HCT116 (cell line): Measurements from ENCODE around the gene NUMA1. TPM values are rescaled to one million over a fixed set of nuclear protein-coding genes. Genes with fewer than 3 reads are reported as not detected.

ENCODE experiments used
- ATAC-seq: fragments of 200-7000 bp; cut with Tn5 transposase; 2 replicates; pipeline ENCODE4 v1.9.1; 2020; ENCODE audit warnings: mild to moderate bottlenecking, moderate library complexity
- BruUV-seq: library from RNA; stranded (reverse); fragments of 400-500 nt; replicated peaks from 2 replicates; lab custom pipeline; 2021; lab: Mats Ljungman, UMichigan
- CTCF ChIA-PET: fragments of 300-600 bp; sonication (Branson Sonifier 250); formaldehyde crosslinking; loops from one replicate; lab custom pipeline; 2021; ENCODE audit warnings: antibody characterized with exemption; lab: Charles Lee
- POLR2A ChIA-PET: fragments of 300-600, 350-600 bp; sonication (Branson Sonifier 250); formaldehyde crosslinking; loops from one replicate; lab custom pipeline; 2021; ENCODE audit warnings: antibody characterized with exemption; lab: Charles Lee
- RAD21 ChIA-PET, 2 experiments: fragments of 300-600 bp; sonication (Branson Sonifier 250); formaldehyde crosslinking; loops; one replicate each; lab custom pipeline; 2023; ENCODE audit warnings: low total read pairs in 2 of 2; ENCODE audit not compliant: uncharacterized antibody in 2 of 2, unreplicated experiment in 2 of 2, low non-redundant PET in 1 of 2; lab: Charles Lee
- DNase-seq: peaks from one replicate; pipeline ENCODE4 v3.0.0-alpha.2; 2010; ENCODE audit warnings: low read depth, low spot score
- H2AFZ ChIP-seq: fragments of 200-600 bp; shearing (Covaris generic), sonication (generic); 2 replicates; pipeline ENCODE4 v1.6.1; 2017; ENCODE audit warnings: low read depth, mixed run types, mixed read lengths, antibody characterized with exemption, low read length; ENCODE audit not compliant: poor library complexity, severe bottlenecking
- H3K27ac ChIP-seq: 2 replicates; pipeline ENCODE4 v1.5.1; 2012; ENCODE audit warnings: low read depth, low read length
- H3K27me3 ChIP-seq: fragments of 200-600 bp; sonication (generic); 2 replicates; pipeline ENCODE4 v1.6.1; 2016; ENCODE audit warnings: mixed run types, low read length, mixed read lengths; ENCODE audit not compliant: insufficient read depth
- H3K36me3 ChIP-seq, 2 experiments: fragments of 200-500 bp in 1 of 2; fragments of 200-600 bp in 1 of 2; sonication (Bioruptor generic) in 1 of 2; sonication (generic) in 1 of 2; 2 replicates each; pipeline versions ENCODE4 v1.5.1 to v1.6.1; 2014 to 2016; ENCODE audit warnings: low read length in 2 of 2, inconsistent platforms in 1 of 2, mixed read lengths in 1 of 2, mixed run types in 1 of 2; ENCODE audit not compliant: insufficient read depth in 2 of 2, control insufficient read depth in 1 of 2
- H3K4me1 ChIP-seq, 2 experiments: fragments of 200-600 bp in 1 of 2; sonication (generic) in 1 of 2; 2 replicates each; pipeline versions ENCODE4 v1.5.1 to v1.6.1; 2012 to 2017; ENCODE audit warnings: low read length in 2 of 2, inconsistent platforms in 1 of 2, mild to moderate bottlenecking in 1 of 2, mixed read lengths in 1 of 2, mixed run types in 1 of 2, moderate library complexity in 1 of 2; ENCODE audit not compliant: insufficient read depth in 2 of 2, control insufficient read depth in 1 of 2
- H3K4me2 ChIP-seq: fragments of 200-600 bp; sonication (generic); 2 replicates; pipeline ENCODE4 v1.6.1; 2017; ENCODE audit warnings: mixed run types, low read length, mixed read lengths
- H3K4me3 ChIP-seq, 2 experiments: fragments of 200-600 bp in 1 of 2; sonication (generic) in 1 of 2; replicated peaks in 1 of 2; 2 replicates each; pipeline ENCODE4 v1.5.1; 2011 to 2016; ENCODE audit warnings: low read length in 2 of 2, control low read depth in 1 of 2, low read depth in 1 of 2, mild to moderate bottlenecking in 1 of 2, mixed read lengths in 1 of 2, mixed run types in 1 of 2
- H3K79me2 ChIP-seq: fragments of 200-600 bp; sonication (generic); 2 replicates; pipeline ENCODE4 v1.6.1; 2017; ENCODE audit warnings: mild to moderate bottlenecking, mixed run types, low read length, moderate library complexity, mixed read lengths; ENCODE audit not compliant: insufficient read depth
- H3K9ac ChIP-seq: fragments of 200-600 bp; sonication (generic); 2 replicates; pipeline ENCODE4 v1.6.1; 2016; ENCODE audit warnings: low read length, mixed read lengths
- H3K9me2 ChIP-seq: fragments of 200-600 bp; sonication (generic), shearing (Covaris generic); 2 replicates; pipeline ENCODE4 v1.6.1; 2017; ENCODE audit warnings: mixed run types, mild to moderate bottlenecking, moderate library complexity; ENCODE audit not compliant: insufficient read depth
- H3K9me3 ChIP-seq, 2 experiments: fragments of 200-500 bp in 1 of 2; fragments of 200-600 bp in 1 of 2; sonication (Bioruptor generic) in 1 of 2; sonication (generic) in 1 of 2; 2 replicates each; pipeline ENCODE4 v1.6.1; 2014 to 2017; ENCODE audit warnings: low read length in 2 of 2, mixed read lengths in 2 of 2, inconsistent platforms in 1 of 2, low read depth in 1 of 2, mild to moderate bottlenecking in 1 of 2, mixed run types in 1 of 2, moderate library complexity in 1 of 2; ENCODE audit not compliant: control insufficient read depth in 1 of 2, insufficient read depth in 1 of 2
- H4K20me1 ChIP-seq: fragments of 200-600 bp; sonication (generic), shearing (Covaris generic); 2 replicates; pipeline ENCODE4 v1.6.1; 2017; ENCODE audit warnings: mixed run types, mild to moderate bottlenecking, moderate library complexity; ENCODE audit not compliant: insufficient read depth
- CBX3 ChIP-seq: IDR thresholded peaks from 2 replicates; pipeline ENCODE4 v1.6.1; 2012; ENCODE audit warnings: low read depth
- CEBPB ChIP-seq: IDR thresholded peaks from 2 replicates; pipeline ENCODE4 v1.6.1; 2012; ENCODE audit warnings: low read depth
- CTCF ChIP-seq, 3 experiments: fragments of 200-600 bp in 1 of 3; sonication (generic) in 1 of 3; IDR thresholded peaks in 2 of 3; conservative IDR thresholded peaks in 1 of 3; 2 replicates each; pipeline ENCODE4 v1.5.1; 2012 to 2017; ENCODE audit warnings: low read depth in 2 of 3, low read length in 2 of 3, antibody characterized with exemption in 1 of 3, borderline replicate concordance in 1 of 3, control low read depth in 1 of 3, mild to moderate bottlenecking in 1 of 3, mixed read lengths in 1 of 3, mixed run types in 1 of 3, moderate library complexity in 1 of 3; ENCODE audit not compliant: insufficient read depth in 1 of 3
- SIN3A ChIP-seq: IDR thresholded peaks from 2 replicates; pipeline ENCODE4 v1.6.1; 2012; ENCODE audit warnings: low read depth
- SP1 ChIP-seq: IDR thresholded peaks from 2 replicates; pipeline ENCODE4 v1.6.1; 2012; ENCODE audit warnings: low read depth
- SRF ChIP-seq: IDR thresholded peaks from 2 replicates; pipeline ENCODE4 v1.6.1; 2012; ENCODE audit warnings: low read depth
- YY1 ChIP-seq: IDR thresholded peaks from 2 replicates; pipeline ENCODE4 v1.6.1; 2011; ENCODE audit warnings: low read length, low read depth, moderate library complexity, mild to moderate bottlenecking; ENCODE audit not compliant: insufficient replicate concordance; ENCODE audit errors: extremely low read depth
- ZFX ChIP-seq: fragments of 450-650 bp; IDR thresholded peaks from 2 replicates; pipeline ENCODE4 v1.6.1; 2017
- ZNF274 ChIP-seq: fragments of 200-500 bp; sonication (Bioruptor generic); IDR thresholded peaks from 2 replicates; pipeline ENCODE4 v1.6.1; 2014; ENCODE audit warnings: mild to moderate bottlenecking, low read depth, low read length, inconsistent platforms
- intact Hi-C: fragments of 100-400 bp; cut with micrococcal nuclease; formaldehyde crosslinking; loops from 2 replicates; pipeline ENCODE4 v1.10.0; 2022
- total RNA-seq: library from RNA; stranded (reverse); gene quantifications from one replicate; pipeline ENCODE4 v1.2.1, GENCODE V29; 2021; ENCODE audit not compliant: unreplicated experiment

Gene NUMA1
- total RNA-seq, 1 experiment from 2014 or later, result 133 TPM

- POLR2A ChIA-PET, result no interaction called here
- intact Hi-C loops, result no loop called here
- RAD21 ChIA-PET, result no interaction called here
- H4K20me1 ChIP-seq, result no peaks in the 10 kb centered on the region
- peaks cover 81% of the 10 kb centered on the region for H3K79me2 ChIP-seq
- no peak overlapping the region for H3K27ac ChIP-seq
- H3K36me3 ChIP-seq, result 0 out of 4 replicates have a peak, but pooled peaks cover 0 to 3% of the 10 kb centered on the region in 2 experiments
- no peak overlapping the region for H3K4me2 ChIP-seq
- DNase-seq, result no peak
- no peak for TF ChIP-seq YY1
- no peak for TF ChIP-seq SP1
- TF ChIP-seq SRF, result no peak
- TF ChIP-seq CBX3, result no peak
- TF ChIP-seq SIN3A, result no peak
- TF ChIP-seq ZNF274, result no peak
- no peak for TF ChIP-seq CTCF (IDR thresholded peaks at IDR 0.05 in 2 of 3, conservative IDR thresholded peaks at IDR 0.05 in 1 of 3; ENCODE audit: borderline replicate concordance in 1 of 3, insufficient read depth in 1 of 3, low read depth in 2 of 3, low read length in 2 of 3)
- TF ChIP-seq CEBPB, result no peak
- TF ChIP-seq ZFX, result no peak
- ATAC-seq, result no peak
- H3K9me2 ChIP-seq, result no peaks in the 10 kb centered on the region
- no peak overlapping the region for H2AFZ ChIP-seq
- CTCF ChIA-PET, result no interaction called here
- no peak overlapping the region for H3K9ac ChIP-seq
- no peaks in the 10 kb centered on the region for H3K27me3 ChIP-seq
- H3K9me3 ChIP-seq, result no peaks in the 10 kb centered on the region
- no TSS peak for BruUV-seq
- H3K4me1 ChIP-seq, result peaks cover 10 to 29% of the 10 kb centered on the region in 2 experiments; a peak in 3 of 4 replicates
- H3K4me3 ChIP-seq, result no peak overlapping the region
Measured at GRCh38 chr11:72045849-72046248, 34.5 kb downstream of the NUMA1 start.
